HCT116 (cell line): ENCODE measurements around the gene GNAI2. TPM values are rescaled to one million over a fixed set of nuclear protein-coding genes. Genes with fewer than 3 reads are reported as not detected.

Experiments
- ATAC-seq: fragments of 200-7000 bp; cut with Tn5 transposase; 2 replicates; pipeline ENCODE4 v1.9.1; 2020; ENCODE audit warnings: mild to moderate bottlenecking, moderate library complexity
- BruUV-seq: library from RNA; stranded (reverse); fragments of 400-500 nt; replicated peaks from 2 replicates; lab custom pipeline; 2021; lab: Mats Ljungman, UMichigan
- CTCF ChIA-PET: fragments of 300-600 bp; sonication (Branson Sonifier 250); formaldehyde crosslinking; loops from one replicate; lab custom pipeline; 2021; ENCODE audit warnings: antibody characterized with exemption; lab: Charles Lee
- POLR2A ChIA-PET: fragments of 300-600, 350-600 bp; sonication (Branson Sonifier 250); formaldehyde crosslinking; loops from one replicate; lab custom pipeline; 2021; ENCODE audit warnings: antibody characterized with exemption; lab: Charles Lee
- RAD21 ChIA-PET, 2 experiments: fragments of 300-600 bp; sonication (Branson Sonifier 250); formaldehyde crosslinking; loops; one replicate each; lab custom pipeline; 2023; ENCODE audit warnings: low total read pairs in 2 of 2; ENCODE audit not compliant: uncharacterized antibody in 2 of 2, unreplicated experiment in 2 of 2, low non-redundant PET in 1 of 2; lab: Charles Lee
- DNase-seq: peaks from one replicate; pipeline ENCODE4 v3.0.0-alpha.2; 2010; ENCODE audit warnings: low read depth, low spot score
- H2AFZ ChIP-seq: fragments of 200-600 bp; shearing (Covaris generic), sonication (generic); 2 replicates; pipeline ENCODE4 v1.6.1; 2017; ENCODE audit warnings: low read depth, mixed run types, mixed read lengths, antibody characterized with exemption, low read length; ENCODE audit not compliant: poor library complexity, severe bottlenecking
- H3K27ac ChIP-seq: 2 replicates; pipeline ENCODE4 v1.5.1; 2012; ENCODE audit warnings: low read depth, low read length
- H3K27me3 ChIP-seq: fragments of 200-600 bp; sonication (generic); 2 replicates; pipeline ENCODE4 v1.6.1; 2016; ENCODE audit warnings: mixed run types, low read length, mixed read lengths; ENCODE audit not compliant: insufficient read depth
- H3K36me3 ChIP-seq, 2 experiments: fragments of 200-500 bp in 1 of 2; fragments of 200-600 bp in 1 of 2; sonication (Bioruptor generic) in 1 of 2; sonication (generic) in 1 of 2; 2 replicates each; pipeline versions ENCODE4 v1.5.1 to v1.6.1; 2014 to 2016; ENCODE audit warnings: low read length in 2 of 2, inconsistent platforms in 1 of 2, mixed read lengths in 1 of 2, mixed run types in 1 of 2; ENCODE audit not compliant: insufficient read depth in 2 of 2, control insufficient read depth in 1 of 2
- H3K4me1 ChIP-seq, 2 experiments: fragments of 200-600 bp in 1 of 2; sonication (generic) in 1 of 2; 2 replicates each; pipeline versions ENCODE4 v1.5.1 to v1.6.1; 2012 to 2017; ENCODE audit warnings: low read length in 2 of 2, inconsistent platforms in 1 of 2, mild to moderate bottlenecking in 1 of 2, mixed read lengths in 1 of 2, mixed run types in 1 of 2, moderate library complexity in 1 of 2; ENCODE audit not compliant: insufficient read depth in 2 of 2, control insufficient read depth in 1 of 2
- H3K4me2 ChIP-seq: fragments of 200-600 bp; sonication (generic); 2 replicates; pipeline ENCODE4 v1.6.1; 2017; ENCODE audit warnings: mixed run types, low read length, mixed read lengths
- H3K4me3 ChIP-seq, 2 experiments: fragments of 200-600 bp in 1 of 2; sonication (generic) in 1 of 2; replicated peaks in 1 of 2; 2 replicates each; pipeline ENCODE4 v1.5.1; 2011 to 2016; ENCODE audit warnings: low read length in 2 of 2, control low read depth in 1 of 2, low read depth in 1 of 2, mild to moderate bottlenecking in 1 of 2, mixed read lengths in 1 of 2, mixed run types in 1 of 2
- H3K79me2 ChIP-seq: fragments of 200-600 bp; sonication (generic); 2 replicates; pipeline ENCODE4 v1.6.1; 2017; ENCODE audit warnings: mild to moderate bottlenecking, mixed run types, low read length, moderate library complexity, mixed read lengths; ENCODE audit not compliant: insufficient read depth
- H3K9ac ChIP-seq: fragments of 200-600 bp; sonication (generic); 2 replicates; pipeline ENCODE4 v1.6.1; 2016; ENCODE audit warnings: low read length, mixed read lengths
- H3K9me2 ChIP-seq: fragments of 200-600 bp; sonication (generic), shearing (Covaris generic); 2 replicates; pipeline ENCODE4 v1.6.1; 2017; ENCODE audit warnings: mixed run types, mild to moderate bottlenecking, moderate library complexity; ENCODE audit not compliant: insufficient read depth
- H3K9me3 ChIP-seq, 2 experiments: fragments of 200-500 bp in 1 of 2; fragments of 200-600 bp in 1 of 2; sonication (Bioruptor generic) in 1 of 2; sonication (generic) in 1 of 2; 2 replicates each; pipeline ENCODE4 v1.6.1; 2014 to 2017; ENCODE audit warnings: low read length in 2 of 2, mixed read lengths in 2 of 2, inconsistent platforms in 1 of 2, low read depth in 1 of 2, mild to moderate bottlenecking in 1 of 2, mixed run types in 1 of 2, moderate library complexity in 1 of 2; ENCODE audit not compliant: control insufficient read depth in 1 of 2, insufficient read depth in 1 of 2
- H4K20me1 ChIP-seq: fragments of 200-600 bp; sonication (generic), shearing (Covaris generic); 2 replicates; pipeline ENCODE4 v1.6.1; 2017; ENCODE audit warnings: mixed run types, mild to moderate bottlenecking, moderate library complexity; ENCODE audit not compliant: insufficient read depth
- CTCF ChIP-seq, 3 experiments: fragments of 200-600 bp in 1 of 3; sonication (generic) in 1 of 3; IDR thresholded peaks in 2 of 3; conservative IDR thresholded peaks in 1 of 3; 2 replicates each; pipeline ENCODE4 v1.5.1; 2012 to 2017; ENCODE audit warnings: low read depth in 2 of 3, low read length in 2 of 3, antibody characterized with exemption in 1 of 3, borderline replicate concordance in 1 of 3, control low read depth in 1 of 3, mild to moderate bottlenecking in 1 of 3, mixed read lengths in 1 of 3, mixed run types in 1 of 3, moderate library complexity in 1 of 3; ENCODE audit not compliant: insufficient read depth in 1 of 3
- POLR2A ChIP-seq: IDR thresholded peaks from 2 replicates; pipeline ENCODE4 v1.7.0; 2011; ENCODE audit warnings: borderline replicate concordance; ENCODE audit not compliant: insufficient read depth, insufficient read length; ENCODE audit errors: extremely low read depth
- POLR2AphosphoS5 ChIP-seq: IDR thresholded peaks from 2 replicates; pipeline ENCODE4 v1.6.1; 2011; ENCODE audit warnings: mild to moderate bottlenecking, low read depth, low read length, moderate library complexity
- SIN3A ChIP-seq: IDR thresholded peaks from 2 replicates; pipeline ENCODE4 v1.6.1; 2012; ENCODE audit warnings: low read depth
- intact Hi-C: fragments of 100-400 bp; cut with micrococcal nuclease; formaldehyde crosslinking; loops from 2 replicates; pipeline ENCODE4 v1.10.0; 2022
- total RNA-seq: library from RNA; stranded (reverse); gene quantifications from one replicate; pipeline ENCODE4 v1.2.1, GENCODE V29; 2021; ENCODE audit not compliant: unreplicated experiment

Gene GNAI2
- total RNA-seq, 1 experiment from 2014 or later = 170 TPM

- ATAC-seq (peak; percentile 41), DNase-seq (peak; percentile 61)
- ChIA-PET CTCF (interaction anchor here (0.6 to 2.7 kb wide), 4 partner anchors 14 to 39 kb away, joined by 3 to 14 read pairs (median 6); no protein-coding TSS in a partner anchor), RAD21 (interaction anchor here in 1 of 2 experiments (0.6 kb wide), 1 partner anchor 21 kb away, joined by 3 read pairs; no protein-coding TSS in a partner anchor), POLR2A (interaction anchor here (0.9 to 1.4 kb wide), 3 partner anchors 11 to 14 kb away, joined by 4 to 5 read pairs (median 4); partner anchors contain the start of gene IFRD2)
- Histone ChIP-seq H3K27ac (peak within 1 kb of the TSS; percentile 70), H3K9me2 (no peaks in the 10 kb centered on the region), H3K9me3 (no peaks in the 10 kb centered on the region), H3K79me2 (peaks cover 3% of the 10 kb centered on the region; the same call in 1 of the 2 replicates), H4K20me1 (no peaks in the 10 kb centered on the region), H3K4me2 (peak within 1 kb of the TSS; percentile 72), H3K4me1 (peaks cover 21 to 47% of the 10 kb centered on the region in 2 experiments), H3K27me3 (no peaks in the 10 kb centered on the region), H3K36me3 (no peaks in the 10 kb centered on the region), H2AFZ (no peak within 1 kb of the TSS), H3K9ac (peak within 1 kb of the TSS; percentile 49), H3K4me3 (peak within 1 kb of the TSS; percentile 27 to 37)
- TSS peak; percentile 65 for BruUV-seq
- intact Hi-C loops = loop anchor here (1.0 kb wide), 1 partner anchor 21 kb away; no protein-coding TSS in a partner anchor
- TF ChIP-seq SIN3A (no peak), POLR2A (peak; percentile 30), CTCF (IDR thresholded peaks at IDR 0.05 in 2 of 3, conservative IDR thresholded peaks at IDR 0.05 in 1 of 3; ENCODE audit: borderline replicate concordance in 1 of 3, insufficient read depth in 1 of 3, low read depth in 2 of 3, low read length in 2 of 3) (peak in 2 of 3 experiments; percentile 35 to 46; a peak in 4 of 6 replicates), POLR2AphosphoS5 (peak; percentile 83)
Measured at GRCh38 chr3:50303013-50303815, 67.2 kb downstream of the GNAI2 start, which contains the start of gene HYAL1. Gene HYAL1, minus strand, starts transcription at chr3:50303574. Its CDS starts 618 bp downstream, at chr3:50302956.
